HepG2 (cell line): ENCODE data around the gene XPR1. TPM values are rescaled to one million over a fixed set of nuclear protein-coding genes. Genes with fewer than 3 reads are reported as not detected.

Source experiments
- ATAC-seq: fragments of 200-7000 bp; cut with Tn5 transposase; 3 replicates; pipeline ENCODE4 v1.9.1; 2020; ENCODE audit warnings: mild to moderate bottlenecking, moderate library complexity
- BruUV-seq: library from RNA; stranded (reverse); fragments of 400-500 nt; replicated peaks from 2 replicates; lab custom pipeline; 2021; lab: Mats Ljungman, UMichigan
- CTCF ChIA-PET: fragments of 300-600 bp; formaldehyde crosslinking; extraction: SDS; loops from one replicate; lab custom pipeline; 2021; ENCODE audit warnings: low total read pairs, inconsistent platforms, low intra/inter-chr PET ratio; lab: Yijun Ruan, JAX
- POLR2A ChIA-PET: fragments of 350-600 bp; sonication (Branson Sonifier 250); formaldehyde crosslinking; loops from one replicate; lab custom pipeline; 2020; ENCODE audit warnings: antibody characterized with exemption, inconsistent platforms; lab: Yijun Ruan, JAX
- DNase-seq: peaks from one replicate; pipeline ENCODE4 v3.0.0-alpha.2; 2015; ENCODE audit warnings: low spot score
- FAIRE-seq: peaks from 3 replicates; lab custom pipeline; 2011; peaks lifted over from hg19 to GRCh38; lab: Jason Lieb, UNC
- H2AFZ ChIP-seq: one replicate; pipeline ENCODE4 v1.6.1; 2011; ENCODE audit warnings: low read length, inconsistent platforms
- H3K27ac ChIP-seq: fragments of 300-600 bp; 3 replicates; pipeline ENCODE4 v1.8.0; 2011; ENCODE audit warnings: mixed run types, mild to moderate bottlenecking, mixed read lengths, low read length, inconsistent platforms; ENCODE audit not compliant: insufficient read depth; ENCODE audit errors: extremely low read length
- H3K27me3 ChIP-seq, 2 experiments: fragments of 200-600 bp in 1 of 2; 2 replicates in 1 of 2; 3 replicates in 1 of 2; pipeline versions ENCODE4 v1.6.0 to v1.8.0; 2011; ENCODE audit warnings: low read length in 2 of 2, mild to moderate bottlenecking in 2 of 2, moderate library complexity in 2 of 2, inconsistent platforms in 1 of 2; ENCODE audit not compliant: insufficient read depth in 2 of 2, control insufficient read depth in 1 of 2
- H3K36me3 ChIP-seq, 2 experiments: fragments of 200-600 bp in 1 of 2; replicated peaks in 1 of 2; 2 replicates in 1 of 2; 3 replicates in 1 of 2; pipeline versions ENCODE4 v1.5.1 to v1.8.0; 2011; ENCODE audit warnings: low read length in 2 of 2, inconsistent platforms in 1 of 2; ENCODE audit not compliant: insufficient read depth in 2 of 2, control insufficient read depth in 1 of 2
- H3K4me1 ChIP-seq: 2 replicates; pipeline ENCODE4 v1.5.1; 2012; ENCODE audit warnings: low read length, inconsistent platforms; ENCODE audit not compliant: insufficient read depth
- H3K4me2 ChIP-seq: 2 replicates; pipeline ENCODE4 v1.6.0; 2011; ENCODE audit warnings: low read depth, low read length, inconsistent platforms
- H3K4me3 ChIP-seq, 3 experiments: fragments of 200-600 bp in 1 of 3; sonication (generic), shearing (Covaris generic) in 1 of 3; replicated peaks in 1 of 3; 2 replicates each; pipeline ENCODE4 v1.5.1; 2011 to 2016; ENCODE audit warnings: low read length in 3 of 3, inconsistent platforms in 2 of 3, low read depth in 2 of 3, mild to moderate bottlenecking in 2 of 3, control low read depth in 1 of 3, mixed read lengths in 1 of 3; ENCODE audit not compliant: insufficient read depth in 1 of 3
- H3K79me2 ChIP-seq: one replicate; pipeline ENCODE4 v1.6.1; 2011; ENCODE audit warnings: low read length, inconsistent platforms; ENCODE audit not compliant: insufficient read depth
- H3K9ac ChIP-seq: 2 replicates; pipeline ENCODE4 v1.6.0; 2011; ENCODE audit warnings: mild to moderate bottlenecking, low read depth, low read length, inconsistent platforms; ENCODE audit not compliant: insufficient read depth
- H3K9me3 ChIP-seq: 2 replicates; pipeline ENCODE4 v1.5.1; 2012; ENCODE audit warnings: mild to moderate bottlenecking, low read length
- H4K20me1 ChIP-seq: 2 replicates; pipeline ENCODE4 v1.6.0; 2011; ENCODE audit warnings: inconsistent platforms, mild to moderate bottlenecking, low read length, moderate library complexity; ENCODE audit not compliant: insufficient read depth
- ARNT ChIP-seq: fragments of 450-650 bp; IDR thresholded peaks from 2 replicates; pipeline ENCODE4 v1.6.1; 2017
- ARNT2 ChIP-seq: sonication (generic); formaldehyde crosslinking; IDR thresholded peaks from 2 replicates; pipeline ENCODE4 v1.8.0; 2022; ENCODE audit warnings: mild to moderate bottlenecking, low read depth, missing genetic modification reagents, moderate library complexity
- CEBPG ChIP-seq: IDR thresholded peaks from 2 replicates; pipeline ENCODE4 v1.6.1; 2016
- CREB1 ChIP-seq, 2 experiments: fragments of 450-650 bp in 1 of 2; IDR thresholded peaks; 2 replicates each; pipeline ENCODE4 v1.6.1; 2016 to 2017; ENCODE audit warnings: control low read depth in 1 of 2, mild to moderate bottlenecking in 1 of 2, missing compliant biosample characterization in 1 of 2, missing genetic modification characterization in 1 of 2
- DMAP1 ChIP-seq: IDR thresholded peaks from 2 replicates; pipeline ENCODE4 v1.6.1; 2016
- HHEX ChIP-seq: IDR thresholded peaks from 2 replicates; pipeline ENCODE4 v1.6.1; 2016; ENCODE audit warnings: control low read depth
- HNRNPUL1 ChIP-seq: fragments of 200-400 bp; formaldehyde crosslinking; IDR thresholded peaks from 2 replicates; pipeline ENCODE4 v1.6.1; 2017; ENCODE audit warnings: low read depth, mild to moderate bottlenecking, low read length, moderate library complexity
- IRF2 ChIP-seq: IDR thresholded peaks from 2 replicates; pipeline ENCODE4 v1.6.1; 2018; ENCODE audit warnings: missing genetic modification reagents, missing compliant biosample characterization
- MAFF ChIP-seq: IDR thresholded peaks from 2 replicates; pipeline ENCODE4 v1.6.1; 2011; ENCODE audit warnings: low read depth, low read length, improper control_type of control experiment
- MAFK ChIP-seq, 2 experiments: IDR thresholded peaks in 1 of 2; conservative IDR thresholded peaks in 1 of 2; 2 replicates each; pipeline ENCODE4 v1.6.1; 2011; ENCODE audit warnings: improper control_type of control experiment in 2 of 2, low read length in 2 of 2
- ZNF251 ChIP-seq: sonication (generic); formaldehyde crosslinking; IDR thresholded peaks from 2 replicates; pipeline ENCODE4 v1.9.0; 2021; ENCODE audit warnings: mild to moderate bottlenecking, missing genetic modification reagents
- ZNF614 ChIP-seq: IDR thresholded peaks from 2 replicates; pipeline ENCODE4 v1.6.1; 2018; ENCODE audit warnings: missing biosample characterization, missing genetic modification reagents, inconsistent platforms, borderline replicate concordance
- WGBS: methylation state at CpG from one replicate; pipeline ENCODE4 v1.1.6; 2017; ENCODE audit warnings: low lambda C conversion rate; 5-methylcytosine and 5-hydroxymethylcytosine counted together
- in situ Hi-C: cut with HindIII; loops from 2 replicates; pipeline ENCODE4 v1.10.0; 2017; ENCODE audit warnings: low pct_unique_long_range_greater_than_20kb; ENCODE audit not compliant: extremely low pct_ligation_motif_present
- intact Hi-C: fragments of 100-400 bp; cut with micrococcal nuclease; formaldehyde crosslinking; loops from one replicate; pipeline ENCODE4 v1.10.0; 2022; ENCODE audit not compliant: unreplicated experiment
- polyA plus RNA-seq, 8 experiments: library from polyadenylated mRNA; depleted of rRNA in 3 of 8; stranded (reverse) in 7 of 8; unstranded in 1 of 8; fragments of >200 nt; fragmentation: Illumina TruSeq in 4 of 8; extraction: Trizol in 4 of 8; gene quantifications; 2 replicates each; pipeline versions ENCODE4 v1.2.1 to v1.2.3, GENCODE V29; 2011 to 2016; ENCODE audit warnings: low read depth in 4 of 8, missing spikeins in 1 of 8, mixed read lengths in 1 of 8; ENCODE audit not compliant: insufficient read depth in 1 of 8
- total RNA-seq, 5 experiments: library from RNA; depleted of rRNA; stranded (reverse); fragments of >200 nt; fragmentation: Illumina TruSeq; extraction: Trizol; gene quantifications; 2 replicates each; pipeline ENCODE4 v1.2.3, GENCODE V29; 2016; ENCODE audit warnings: low read depth in 1 of 5

The XPR1 gene
- total and polyA plus RNA-seq, 2 of the 13 experiments (the other 11 are each of a cell fraction or from before 2014, with no cell fraction given) = 22.3 to 23.6 TPM

DNA sequence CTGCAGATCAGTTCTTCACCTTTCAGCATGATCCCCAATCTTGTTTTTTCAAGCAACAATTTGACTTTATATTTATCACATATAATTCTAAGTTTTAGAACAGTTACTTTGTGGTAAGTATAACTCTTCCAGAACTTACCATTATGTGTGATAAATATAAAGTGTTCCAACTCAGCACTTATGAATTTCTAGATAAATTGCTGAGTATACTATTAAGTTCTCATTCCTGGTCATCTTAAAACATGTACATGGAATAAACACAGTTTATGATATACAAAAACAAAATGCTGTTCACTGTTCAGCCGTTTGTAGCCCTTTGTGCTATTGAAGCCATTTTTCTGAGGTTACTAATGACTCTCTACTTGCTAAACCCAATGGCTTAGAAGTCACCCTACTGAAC lies 5.1 kb upstream of the XPR1 start:
- no TSS peak for BruUV-seq

GRCh38 chr1:180627411-180627810 lies 4.4 kb upstream of the XPR1 start:
- ChIA-PET POLR2A (no interaction called here), CTCF (no interaction called here)
- in situ Hi-C loops (no loop called here), intact Hi-C loops (no loop called here)
- Histone ChIP-seq H4K20me1 (no peaks in the 10 kb centered on the region), H2AFZ (no peak overlapping the region), H3K4me2 (no peak overlapping the region), H3K27ac (no peak overlapping the region), H3K4me3 (no peak overlapping the region), H3K9ac (no peak overlapping the region), H3K36me3 (no peaks in the 10 kb centered on the region), H3K79me2 (no peaks in the 10 kb centered on the region), H3K4me1 (peaks cover 14% of the 10 kb centered on the region), H3K27me3 (no peaks in the 10 kb centered on the region; a peak in 1 of 5 replicates), H3K9me3 (no peaks in the 10 kb centered on the region)
- no TSS peak for BruUV-seq
- WGBS = 44% methylated on average over 1 of the region's 1 CpG
- FAIRE-seq (no peak), DNase-seq (no peak), ATAC-seq (no peak)
- no peak for TF ChIP-seq ARNT
- TF ChIP-seq CREB1 (IDR thresholded peaks at IDR 0.05) = peak; percentile 28; the same call in 1 of the 2 replicates
- TF ChIP-seq CREB1 (CRISPR knock-in tag; IDR thresholded peaks at IDR 0.05) = no peak
- TF ChIP-seq ZNF251 (CRISPR knock-in tag) = no peak
- no peak for TF ChIP-seq HHEX (CRISPR knock-in tag)
- no peak for TF ChIP-seq CEBPG (CRISPR knock-in tag)

More for the DNA sequence above, 5.1 kb upstream of the XPR1 start:
- Histone ChIP-seq H3K4me2 (no peak overlapping the region), H3K27ac (no peak overlapping the region), H3K9me3 (no peaks in the 10 kb centered on the region), H3K36me3 (no peaks in the 10 kb centered on the region), H2AFZ (no peak overlapping the region), H3K27me3 (no peaks in the 10 kb centered on the region; a peak in 1 of 5 replicates), H4K20me1 (no peaks in the 10 kb centered on the region), H3K9ac (no peak overlapping the region), H3K4me3 (no peak overlapping the region), H3K79me2 (no peaks in the 10 kb centered on the region), H3K4me1 (peaks cover 14% of the 10 kb centered on the region)
- ChIA-PET POLR2A (no interaction called here), CTCF (no interaction called here)
- in situ Hi-C loops (no loop called here), intact Hi-C loops (no loop called here)
- TF ChIP-seq MAFK (conservative IDR thresholded peaks at IDR 0.05 in 1 of 2, IDR thresholded peaks at IDR 0.05 in 1 of 2; ENCODE audit: low read length in 2 of 2) (peak; percentile 20 to 63; a peak in 2 of 4 replicates), ZNF614 (no peak), IRF2 (CRISPR knock-in tag) (no peak), DMAP1 (CRISPR knock-in tag) (no peak), MAFF (0 out of 2 replicates have a peak, but pooled peaks have one; percentile 50), HNRNPUL1 (no peak), ARNT2 (CRISPR knock-in tag) (no peak)
- ATAC-seq = no peak
- DNase-seq = no peak
- no peak for FAIRE-seq
- 0% methylated on average over 1 of the region's 1 CpG for WGBS
